Gastrocnemius medialis (tissue), 4 donors: ENCODE measurements around the gene IFT52. TPM values are rescaled to one million over a fixed set of nuclear protein-coding genes. Genes with fewer than 3 reads are reported as not detected.

Experiments
- ATAC-seq, 2 donors: fragments of 150-250 bp; one replicate each; pipeline ENCODE4 v1.9.1; 2016
- DNase-seq, 2 donors: peaks; one replicate each; pipeline ENCODE4 v3.0.0-alpha.2; 2019
- H3K27ac ChIP-seq, 4 donors: fragments of 200-600 bp; sonication (generic); 1 replicate in 1 of 4; 2 replicates in 3 of 4; pipeline ENCODE4 v1.5.1; 2016 to 2018; ENCODE audit warnings: mild to moderate bottlenecking in 2 of 4, moderate library complexity in 1 of 4
- H3K27me3 ChIP-seq, 3 donors: fragments of 200-600 bp; sonication (generic) in 2 of 3; 1 replicate in 1 of 3; 2 replicates in 2 of 3; pipeline versions ENCODE4 v1.5.1 to v1.6.0; 2016 to 2019; ENCODE audit warnings: mild to moderate bottlenecking in 1 of 3, moderate library complexity in 1 of 3
- H3K36me3 ChIP-seq, 2 donors: fragments of 200-600 bp; sonication (generic) in 1 of 2; one replicate each; pipeline ENCODE4 v1.5.1; 2017 to 2018
- H3K4me1 ChIP-seq, 2 donors: fragments of 200-600 bp; sonication (generic) in 1 of 2; one replicate each; pipeline ENCODE4 v1.5.1; 2016 to 2017; ENCODE audit warnings: mild to moderate bottlenecking in 2 of 2
- H3K4me3 ChIP-seq, 4 donors: fragments of 200-600 bp; sonication (generic) in 3 of 4; 1 replicate in 1 of 4; 2 replicates in 3 of 4; pipeline ENCODE4 v1.5.1; 2016 to 2019; ENCODE audit warnings: mild to moderate bottlenecking in 2 of 4
- H3K9me3 ChIP-seq, 3 donors: fragments of 200-600 bp; sonication (generic) in 2 of 3; 1 replicate in 1 of 3; 2 replicates in 2 of 3; pipeline ENCODE4 v1.5.1; 2016 to 2019
- POLR2A ChIP-seq, 2 donors: fragments of 450-650 bp; IDR thresholded peaks; one replicate each; pipeline ENCODE4 v1.6.1; 2017; ENCODE audit warnings: antibody characterized with exemption in 2 of 2, mild to moderate bottlenecking in 2 of 2, moderate library complexity in 2 of 2
- in situ Hi-C, 4 donors: fragments of 200-750 bp; cut with MboI; loops; one replicate each; pipeline versions ENCODE4 v1.15.0 to v1.8.0; 2017; ENCODE audit warnings: low sequenced_read_pairs in 4 of 4
- intact Hi-C: fragments of 100-400 bp; cut with DNase I; formaldehyde crosslinking; loops from one replicate; pipeline ENCODE4 v1.15.1; 2023; ENCODE audit warnings: low total_unique reads
- total RNA-seq, 4 donors: library from RNA; depleted of rRNA; stranded (reverse); fragments of >200 nt; gene quantifications; one replicate each; pipeline versions ENCODE4 v1.1.0 to v1.2.3, GENCODE V29; 2016
- TF ChIP-seq, protein P1 (sequence below), 5 experiments: fragments of 450-650 bp in 3 of 5; fragments of 200-600 bp in 2 of 5; sonication (generic) in 2 of 5; IDR thresholded peaks in 4 of 5; conservative IDR thresholded peaks in 1 of 5; 1 replicate in 4 of 5; 2 replicates in 1 of 5; pipeline ENCODE4 v1.5.1; 2016 to 2019; ENCODE audit warnings: antibody characterized with exemption in 5 of 5, mild to moderate bottlenecking in 3 of 5, moderate library complexity in 3 of 5

The IFT52 gene
- total RNA-seq, 4 donors from 2014 or later = 1.7 to 3.4 (median 2.9) TPM

DNA sequence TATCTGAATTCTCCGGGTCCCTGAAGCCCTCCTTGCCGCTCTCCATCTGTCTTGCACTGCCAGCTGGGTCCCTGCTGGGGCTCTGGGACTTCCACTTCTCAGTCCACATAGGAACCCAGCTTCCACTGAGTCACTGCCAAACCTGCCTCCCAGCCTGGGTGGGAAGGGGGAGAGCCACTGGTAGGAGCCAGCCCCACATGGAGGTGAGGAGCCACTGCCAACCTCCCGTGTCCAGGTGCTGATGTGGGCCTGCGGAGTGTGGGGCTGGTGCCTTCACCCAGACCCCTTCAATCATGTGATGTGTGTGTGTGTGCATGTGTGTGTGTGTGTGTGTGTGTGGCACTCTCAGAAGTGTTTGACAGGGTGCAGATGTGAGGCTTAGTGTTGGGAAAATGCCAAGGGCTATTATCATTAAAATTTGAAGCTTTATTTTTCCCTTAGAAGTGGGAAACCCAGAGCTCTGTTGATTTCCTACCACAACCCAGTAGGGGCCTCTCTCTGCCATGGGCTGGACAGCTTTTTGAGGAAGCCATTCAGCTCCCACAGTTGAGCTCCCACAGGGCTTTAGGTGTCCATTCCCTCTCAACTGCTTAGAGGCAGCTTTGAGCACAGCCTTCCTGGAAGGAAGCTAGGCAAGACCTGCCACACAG, 41.2 kb upstream of the IFT52 start:
- DNase-seq (no peak), ATAC-seq (no peak)
- H3K27ac ChIP-seq = no peak overlapping the region
- TF ChIP-seq, protein P1, sequence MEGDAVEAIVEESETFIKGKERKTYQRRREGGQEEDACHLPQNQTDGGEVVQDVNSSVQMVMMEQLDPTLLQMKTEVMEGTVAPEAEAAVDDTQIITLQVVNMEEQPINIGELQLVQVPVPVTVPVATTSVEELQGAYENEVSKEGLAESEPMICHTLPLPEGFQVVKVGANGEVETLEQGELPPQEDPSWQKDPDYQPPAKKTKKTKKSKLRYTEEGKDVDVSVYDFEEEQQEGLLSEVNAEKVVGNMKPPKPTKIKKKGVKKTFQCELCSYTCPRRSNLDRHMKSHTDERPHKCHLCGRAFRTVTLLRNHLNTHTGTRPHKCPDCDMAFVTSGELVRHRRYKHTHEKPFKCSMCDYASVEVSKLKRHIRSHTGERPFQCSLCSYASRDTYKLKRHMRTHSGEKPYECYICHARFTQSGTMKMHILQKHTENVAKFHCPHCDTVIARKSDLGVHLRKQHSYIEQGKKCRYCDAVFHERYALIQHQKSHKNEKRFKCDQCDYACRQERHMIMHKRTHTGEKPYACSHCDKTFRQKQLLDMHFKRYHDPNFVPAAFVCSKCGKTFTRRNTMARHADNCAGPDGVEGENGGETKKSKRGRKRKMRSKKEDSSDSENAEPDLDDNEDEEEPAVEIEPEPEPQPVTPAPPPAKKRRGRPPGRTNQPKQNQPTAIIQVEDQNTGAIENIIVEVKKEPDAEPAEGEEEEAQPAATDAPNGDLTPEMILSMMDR (IDR thresholded peaks at IDR 0.05 in 4 of 5, conservative IDR thresholded peaks at IDR 0.05 in 1 of 5) = no peak
- no peak for TF ChIP-seq POLR2A (IDR thresholded peaks at IDR 0.05)
- in situ Hi-C loops = loop anchor here in 3 of 4 donors (25.0 kb wide), 1 partner anchor 538 kb away; no protein-coding TSS in a partner anchor
- H3K9me3 ChIP-seq = no peaks in the 10 kb centered on the region
- H3K36me3 ChIP-seq = no peaks in the 10 kb centered on the region
- intact Hi-C loops = no loop called here
- H3K4me1 ChIP-seq = no peaks in the 10 kb centered on the region
- H3K27me3 ChIP-seq = no peaks in the 10 kb centered on the region
- no peak overlapping the region for H3K4me3 ChIP-seq

DNA sequence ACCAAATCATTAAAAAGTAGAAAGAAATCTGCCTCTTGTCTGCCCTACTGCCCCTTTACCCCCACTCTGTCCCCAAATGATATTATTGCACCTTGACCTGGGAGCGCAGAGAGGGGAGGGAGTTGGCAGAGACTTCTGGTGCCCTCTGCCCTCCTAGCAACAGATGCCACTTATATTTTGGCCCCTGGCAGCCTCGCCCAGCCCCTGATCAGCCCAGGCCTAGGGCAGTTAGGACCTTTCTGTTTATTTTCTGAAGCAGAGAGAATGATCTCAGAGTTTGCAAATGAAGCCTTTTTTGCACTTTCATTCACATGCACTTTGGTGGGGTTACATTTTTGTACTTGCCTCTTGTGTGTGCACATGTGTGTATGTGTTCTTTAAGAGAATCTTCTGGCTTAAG, 40.3 kb upstream of the IFT52 start:
- no peak for ATAC-seq
- DNase-seq = no peak
- intact Hi-C loops (no loop called here), in situ Hi-C loops (no loop called here)
- no peak overlapping the region for H3K27ac ChIP-seq
- H3K4me3 ChIP-seq = no peak overlapping the region
- no peaks in the 10 kb centered on the region for H3K27me3 ChIP-seq
- TF ChIP-seq, protein P1 (IDR thresholded peaks at IDR 0.05 in 4 of 5, conservative IDR thresholded peaks at IDR 0.05 in 1 of 5) = no peak
- TF ChIP-seq POLR2A (IDR thresholded peaks at IDR 0.05) = no peak
- H3K4me1 ChIP-seq = no peaks in the 10 kb centered on the region
- H3K36me3 ChIP-seq = no peaks in the 10 kb centered on the region
- H3K9me3 ChIP-seq = no peaks in the 10 kb centered on the region

DNA sequence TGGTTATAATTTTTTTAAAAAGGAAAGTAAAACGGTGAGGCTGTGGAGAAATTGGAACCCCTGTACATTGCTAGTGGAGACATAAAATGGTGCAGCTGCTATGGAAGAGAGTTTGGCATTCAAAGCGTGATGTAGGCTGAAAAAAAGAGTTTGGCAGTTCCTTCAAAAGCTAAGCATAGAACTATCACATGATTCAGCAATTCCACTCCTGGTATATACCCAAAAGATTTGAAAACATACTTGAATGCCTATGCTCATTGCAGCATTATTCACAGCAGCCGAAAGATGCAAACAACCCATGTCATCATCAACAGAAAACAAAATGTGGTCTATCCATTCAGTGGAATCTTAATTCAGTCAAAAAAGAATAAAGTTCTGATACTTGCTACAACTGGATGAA, 36.4 kb upstream of the IFT52 start:
- in situ Hi-C loops (no loop called here), intact Hi-C loops (no loop called here)
- TF ChIP-seq, protein P1 (IDR thresholded peaks at IDR 0.05 in 4 of 5, conservative IDR thresholded peaks at IDR 0.05 in 1 of 5) = no peak
- Histone ChIP-seq H3K9me3 (no peaks in the 10 kb centered on the region), H3K4me3 (no peak overlapping the region), H3K4me1 (no peaks in the 10 kb centered on the region), H3K36me3 (no peaks in the 10 kb centered on the region), H3K27ac (no peak overlapping the region), H3K27me3 (no peaks in the 10 kb centered on the region)
- DNase-seq = no peak
- no peak for ATAC-seq

DNA sequence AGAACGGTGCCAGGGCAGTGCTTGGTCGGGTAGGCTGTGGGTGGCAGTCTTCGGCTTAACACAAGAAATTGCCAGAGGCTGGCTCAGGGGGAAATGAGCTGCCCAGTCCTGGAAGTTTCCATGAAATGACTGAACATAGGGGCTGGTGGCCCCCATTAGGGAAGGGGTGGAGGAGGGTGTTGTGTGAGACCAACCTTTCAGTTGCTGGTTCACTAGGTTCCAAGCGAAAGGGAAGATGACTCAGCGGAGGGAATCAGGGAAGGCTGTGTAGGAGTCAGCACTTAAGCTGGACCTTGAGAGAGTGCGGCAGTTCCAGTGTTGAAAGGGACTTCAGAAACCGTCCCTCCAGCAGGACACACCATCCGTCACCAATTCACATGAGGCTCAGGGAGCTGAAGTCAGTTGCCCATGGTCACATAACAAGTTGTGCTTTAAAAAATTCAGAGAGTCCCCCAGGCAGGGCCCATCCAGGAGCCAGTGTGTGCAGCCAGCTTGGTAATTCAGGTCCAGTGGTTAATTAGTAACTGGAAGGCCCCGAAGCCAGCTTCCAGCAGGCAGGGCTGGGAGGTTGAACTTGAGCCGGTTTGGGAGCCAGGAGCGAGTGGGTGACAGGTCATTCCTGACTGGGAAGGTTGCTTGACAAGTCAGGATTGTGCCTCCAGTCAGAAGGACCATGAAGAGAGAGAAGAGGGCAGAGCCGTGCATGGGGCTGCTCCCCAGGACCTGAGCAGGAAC, 32.2 kb upstream of the IFT52 start, which contains the start of gene SGK2:
SGK2 (plus strand) TSS at position 616 of the 735 bp plus-strand sequence. CDS start 7,469 bp downstream, outside the sequence.
- Histone ChIP-seq H3K4me3 (no peak within 1 kb of the TSS), H3K9me3 (no peaks in the 10 kb centered on the region), H3K4me1 (no peaks in the 10 kb centered on the region), H3K36me3 (no peaks in the 10 kb centered on the region), H3K27ac (no peak within 1 kb of the TSS), H3K27me3 (no peaks in the 10 kb centered on the region)
- DNase-seq (no peak), ATAC-seq (no peak)
- in situ Hi-C loops (no loop called here), intact Hi-C loops (no loop called here)
- TF ChIP-seq, protein P1 (IDR thresholded peaks at IDR 0.05 in 4 of 5, conservative IDR thresholded peaks at IDR 0.05 in 1 of 5) = no peak
